IMR-90 (cell line): ENCODE results near the gene MFN1.

Source experiments
- CTCF ChIP-seq: conservative IDR thresholded peaks from 2 replicates; pipeline ENCODE4 v1.5.1; 2012; ENCODE audit warnings: mild to moderate bottlenecking, low read depth, low read length, improper control_type of control experiment
- POLR2A ChIP-seq: IDR thresholded peaks from 2 replicates; pipeline ENCODE4 v1.6.1; 2012; ENCODE audit warnings: mild to moderate bottlenecking, low read depth, low read length
- SMC3 ChIP-seq: fragments of 150-350 bp; IDR thresholded peaks from 2 replicates; pipeline ENCODE4 v1.6.1; 2016; ENCODE audit warnings: low read depth, mild to moderate bottlenecking, antibody characterized with exemption, low read length, moderate library complexity

DNA sequence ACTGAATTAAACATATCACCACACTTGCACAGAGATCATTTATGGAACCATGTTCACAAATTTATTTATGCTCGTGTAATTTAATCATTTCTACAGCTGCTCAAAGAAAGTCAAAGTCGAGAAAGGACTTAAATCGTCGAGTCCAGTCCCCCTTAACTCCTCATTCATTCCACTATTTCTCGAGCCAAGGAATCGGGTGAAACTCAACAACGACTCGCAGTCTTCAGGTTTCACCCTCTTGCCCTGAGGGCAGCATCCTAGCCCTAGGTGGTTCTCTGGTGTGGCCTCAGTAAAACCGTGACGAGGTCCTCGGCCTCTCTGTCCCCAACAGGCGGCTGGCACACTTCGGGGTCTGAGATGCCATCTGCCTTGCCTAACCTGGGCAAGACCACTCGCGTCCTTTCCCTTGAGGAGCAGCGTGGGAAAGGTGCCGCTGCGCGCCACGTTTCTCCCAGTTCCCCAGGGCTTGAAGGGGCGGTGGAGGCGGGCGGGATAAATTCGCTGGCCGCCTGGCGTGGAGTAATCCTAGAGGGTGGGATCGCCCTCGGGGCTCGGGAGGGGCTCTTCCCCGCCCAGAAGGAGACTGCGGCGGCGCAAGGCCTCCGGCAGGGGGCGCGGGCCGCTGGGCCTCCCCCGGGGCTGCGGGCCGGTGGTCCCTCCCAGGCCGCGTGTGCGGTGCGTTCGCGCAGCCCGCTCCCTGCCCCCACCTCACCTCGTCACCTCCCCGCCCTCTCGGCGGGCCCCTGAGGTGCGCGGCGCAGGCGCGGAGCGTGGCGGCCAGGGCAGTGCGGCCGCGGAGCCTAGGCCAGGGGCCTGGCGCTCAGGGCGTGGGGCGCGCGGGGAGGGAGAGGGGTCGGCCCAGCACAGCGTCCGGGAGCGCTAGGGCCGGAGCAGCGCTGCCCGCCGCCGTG is 25.0 kb upstream of the MFN1 start, which contains the start of gene ZNF639:
- TF ChIP-seq CTCF: peak; percentile 90
- peak; percentile 77 for TF ChIP-seq POLR2A
- TF ChIP-seq SMC3: peak; percentile 50
